ENCODE measurements around the gene KRT10. TPM values are rescaled to one million over a fixed set of nuclear protein-coding genes. Genes with fewer than 3 reads are reported as not detected.

The KRT10 gene
- total RNA-seq, result 3.0 and 4.9 TPM in 2 replicates

DNA sequence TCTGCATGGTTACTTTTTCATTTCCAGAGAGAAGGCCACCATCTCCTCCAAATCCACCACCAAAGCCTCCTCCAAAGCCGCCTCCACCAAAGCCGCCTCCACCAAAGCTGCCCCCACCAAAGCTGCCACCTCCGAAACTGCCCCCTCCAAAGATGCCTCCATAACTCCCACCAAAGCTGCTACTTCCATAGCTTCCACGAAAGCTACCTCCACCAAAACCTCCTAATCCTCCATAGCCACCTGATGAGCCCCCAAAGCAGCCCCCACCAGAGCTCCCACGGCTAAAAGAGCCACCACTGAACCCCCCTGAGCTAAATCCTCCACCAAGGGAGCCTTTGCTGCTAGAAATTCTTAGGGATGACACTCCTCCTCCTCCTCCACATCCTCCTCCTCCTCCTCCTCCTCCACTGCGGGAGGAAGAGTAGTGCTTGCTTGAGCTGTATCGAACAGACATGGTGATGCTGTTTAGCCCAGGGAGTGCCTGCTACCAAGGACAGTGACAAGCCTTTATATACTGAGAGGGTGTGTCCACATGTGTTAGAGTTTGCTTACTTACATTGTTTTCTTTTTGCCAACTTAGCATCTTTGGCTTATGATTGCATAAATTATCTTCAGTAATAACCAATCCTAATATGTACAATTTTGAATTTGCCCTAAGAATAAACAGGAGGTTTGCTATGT is at the start of gene KRT10:
Gene KRT10, minus strand, starts transcription at position 483 of the 681 bp plus-strand sequence. Its CDS starts 29 bp downstream, at position 454.

DNA sequence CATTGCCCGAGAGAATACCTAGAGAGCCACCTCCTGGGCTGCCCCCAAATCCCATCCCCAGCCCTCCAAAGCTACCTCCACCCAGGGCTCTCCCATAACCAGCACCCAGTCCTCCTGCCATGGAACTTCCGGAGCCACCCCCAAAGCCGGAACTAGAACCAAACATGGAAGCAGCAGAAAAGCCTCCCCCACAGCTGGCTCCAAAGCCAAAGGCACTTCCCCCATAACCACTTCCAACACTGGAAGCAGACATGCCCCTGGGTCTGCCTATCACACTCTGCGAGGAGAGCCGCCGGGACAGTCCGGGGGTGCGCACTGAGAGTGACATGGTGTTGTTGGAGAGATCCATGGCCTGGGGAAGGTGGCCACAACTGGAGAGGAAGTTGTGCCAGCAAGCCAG is 44.4 kb upstream of the KRT10 start, which contains the start of gene KRT12:
Gene KRT12, minus strand, starts transcription at position 386 of the 400 bp plus-strand sequence. Its CDS starts 37 bp downstream, at position 349.

DNA sequence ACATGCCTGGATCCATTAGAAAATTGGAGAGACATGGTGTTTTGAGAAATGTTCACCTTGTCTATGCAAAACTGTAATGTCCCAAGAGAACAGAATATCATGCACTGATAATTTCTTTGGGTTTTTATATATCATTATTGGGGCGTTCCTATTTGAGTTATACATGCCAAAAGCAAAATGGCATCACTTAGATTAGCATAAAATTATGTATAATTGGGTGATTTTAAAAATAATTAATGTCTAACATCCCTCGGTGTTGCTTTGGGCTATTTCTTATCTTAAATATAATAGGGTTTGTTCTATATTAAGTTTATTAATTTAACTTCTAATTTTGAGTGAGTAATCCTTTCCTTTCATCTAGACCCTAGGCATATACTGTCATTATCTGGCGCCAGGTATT is 22.6 kb downstream of the KRT10 start, which contains the start of gene KRT28:
Gene KRT28, minus strand, starts transcription at position 101 of the 400 bp plus-strand sequence. Its CDS starts 66 bp downstream, at position 35.

DNA sequence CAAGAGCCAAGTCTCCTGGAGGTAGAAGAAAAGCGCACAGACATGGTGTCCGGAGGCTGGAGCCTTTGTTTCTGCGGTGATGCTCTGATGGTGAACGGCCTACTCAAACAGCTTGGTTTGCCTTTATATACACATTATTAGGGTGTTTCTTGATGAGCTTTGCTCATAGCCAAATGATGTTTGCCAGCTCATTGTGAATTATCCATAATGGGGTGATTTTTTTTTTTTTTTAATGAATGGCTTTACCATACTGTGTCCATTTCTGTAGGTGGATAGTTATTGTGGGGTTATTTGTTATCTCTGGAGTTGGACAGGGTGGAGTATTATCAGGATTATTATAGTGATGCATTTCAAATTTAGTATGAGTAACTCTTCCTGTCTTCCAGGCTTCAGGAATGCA is 40.0 kb downstream of the KRT10 start, which contains the start of gene KRT27:
Gene KRT27, minus strand, starts transcription at position 101 of the 400 bp plus-strand sequence. Its CDS starts 57 bp downstream, at position 44.

DNA sequence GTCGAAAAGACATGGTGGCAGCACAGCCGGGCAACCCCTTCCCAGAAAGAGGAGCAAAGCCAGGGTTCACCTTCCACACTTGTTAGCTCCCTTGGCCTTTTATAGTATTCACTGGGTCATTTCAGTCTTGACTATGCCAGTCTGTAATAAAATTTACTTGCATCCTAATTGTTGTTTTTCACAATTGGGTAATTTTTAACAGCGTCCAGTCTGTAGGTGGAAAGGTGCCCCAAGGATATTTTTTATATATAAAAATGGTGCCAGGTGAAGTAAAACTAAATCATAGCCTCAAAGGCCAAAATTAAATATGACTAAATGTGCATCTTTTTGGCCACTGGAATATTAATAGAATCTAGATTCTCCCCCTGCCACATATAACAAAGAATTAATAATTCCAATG is 50.3 kb downstream of the KRT10 start, which contains the start of gene KRT26:
Gene KRT26, minus strand, starts transcription at position 101 of the 400 bp plus-strand sequence. Its CDS starts 88 bp downstream, at position 13.

Other genes with a start within 250 kb of the KRT10 start
- gene SMARCE1, start 174.8 kb downstream of the KRT10 start, total RNA-seq, result 53.4 and 85.9 TPM in 2 replicates
- under 0.01 and 0.06 TPM in 2 replicates for gene KRT222, start 157.4 kb downstream of the KRT10 start, total RNA-seq
- not detected in 2 replicates for gene KRT24, start 118.9 kb downstream of the KRT10 start, total RNA-seq
- gene KRT25, start 67.3 kb downstream of the KRT10 start, total RNA-seq, result not detected in 2 replicates
- not detected in 2 replicates for gene KRT26, start 50.4 kb downstream of the KRT10 start, total RNA-seq
- gene KRT27, start 40.1 kb downstream of the KRT10 start, total RNA-seq, result not detected in 2 replicates
- not detected in 2 replicates for gene KRT28, start 22.7 kb downstream of the KRT10 start, total RNA-seq
- gene KRT12, start 44.6 kb upstream of the KRT10 start, total RNA-seq, result not detected in 2 replicates
- gene KRT20, start 62.6 kb upstream of the KRT10 start, total RNA-seq, result not detected in 2 replicates
- gene KRT23, start 115.0 kb upstream of the KRT10 start, total RNA-seq, result 1.1 TPM in 1 of 2 replicates, not detected in the other
- gene KRT39, start 144.3 kb upstream of the KRT10 start, total RNA-seq, result not detected in 2 replicates
- gene KRT40, start 161.7 kb upstream of the KRT10 start, total RNA-seq, result not detected in 2 replicates
- not detected in 2 replicates for gene KRTAP3-3, start 171.6 kb upstream of the KRT10 start, total RNA-seq
- 0.16 TPM in 1 of 2 replicates, not detected in the other for gene KRTAP3-2, start 177.3 kb upstream of the KRT10 start, total RNA-seq
- gene KRTAP3-1, start 186.5 kb upstream of the KRT10 start, total RNA-seq, result not detected in 2 replicates
- not detected in 2 replicates for gene KRTAP1-5, start 204.6 kb upstream of the KRT10 start, total RNA-seq
- not detected in 2 replicates for gene KRTAP1-4, start 207.6 kb upstream of the KRT10 start, total RNA-seq
- gene KRTAP1-3, start 212.3 kb upstream of the KRT10 start, total RNA-seq, result not detected in 2 replicates
- not detected in 2 replicates for gene KRTAP1-1, start 218.8 kb upstream of the KRT10 start, total RNA-seq
- not detected in 2 replicates for gene KRTAP2-1, start 224.7 kb upstream of the KRT10 start, total RNA-seq
- gene KRTAP2-2, start 232.6 kb upstream of the KRT10 start, total RNA-seq, result not detected in 2 replicates
- not detected in 2 replicates for gene KRTAP2-3, start 237.5 kb upstream of the KRT10 start, total RNA-seq
- not detected in 2 replicates for gene KRTAP2-4, start 243.3 kb upstream of the KRT10 start, total RNA-seq